DMS 273 (cell line): ENCODE data around the gene SEMA3G.

Source experiments
- DNase-seq: peaks from one replicate; lab custom pipeline; 2025; ENCODE audit not compliant: unreplicated experiment; lab: John Stamatoyannopoulos, UW

Gene SEMA3G

GRCh38 chr3:52444860-52445793, at the start of gene SEMA3G:
Gene SEMA3G, minus strand, starts transcription at chr3:52445103. Its CDS starts 76 bp downstream, at chr3:52445027.
- peak; percentile 84 for DNase-seq

GRCh38 chr3:52494445-52494844, 49.5 kb upstream of the SEMA3G start:
- peak; percentile 43 for DNase-seq

DNA sequence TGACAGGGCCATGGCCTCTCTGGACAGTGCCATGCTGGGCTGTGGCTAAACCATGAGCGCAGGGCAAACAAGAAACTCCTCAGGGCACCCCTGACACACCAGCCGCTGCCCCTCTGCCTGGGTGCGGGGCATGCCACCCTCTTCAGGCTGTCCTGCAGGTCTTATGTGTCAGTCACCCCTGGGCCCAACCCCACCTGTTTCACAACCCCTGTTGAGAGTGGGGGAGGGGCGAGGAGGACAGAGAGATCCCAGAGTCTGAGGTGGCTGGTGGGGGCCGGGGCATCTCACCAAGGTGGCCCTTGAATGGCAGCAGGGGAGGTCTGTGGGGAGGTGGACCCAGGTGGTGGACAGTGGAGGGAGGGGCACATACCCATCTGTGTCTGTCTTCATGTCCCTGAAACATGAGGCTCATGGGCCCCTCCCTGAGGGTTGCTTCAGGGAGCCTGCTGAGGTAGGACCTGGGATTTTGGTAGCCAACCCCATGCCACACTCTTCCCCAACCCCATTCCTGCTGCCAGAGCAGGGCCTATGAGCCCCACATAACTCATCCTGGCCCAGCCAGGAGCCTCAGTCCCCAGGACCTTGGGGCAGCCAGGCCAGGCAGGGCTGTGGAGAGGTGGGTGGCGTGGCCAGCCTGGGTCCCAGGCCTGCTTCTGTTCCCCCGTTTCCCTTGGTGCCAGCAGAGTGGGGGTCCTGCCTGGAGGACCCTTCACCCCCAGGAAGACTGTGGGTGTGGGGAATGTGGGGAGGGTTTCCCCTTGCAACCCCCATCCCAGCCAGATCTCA, 48.5 kb upstream of the SEMA3G start:
- peak; percentile 42 for DNase-seq

DNA sequence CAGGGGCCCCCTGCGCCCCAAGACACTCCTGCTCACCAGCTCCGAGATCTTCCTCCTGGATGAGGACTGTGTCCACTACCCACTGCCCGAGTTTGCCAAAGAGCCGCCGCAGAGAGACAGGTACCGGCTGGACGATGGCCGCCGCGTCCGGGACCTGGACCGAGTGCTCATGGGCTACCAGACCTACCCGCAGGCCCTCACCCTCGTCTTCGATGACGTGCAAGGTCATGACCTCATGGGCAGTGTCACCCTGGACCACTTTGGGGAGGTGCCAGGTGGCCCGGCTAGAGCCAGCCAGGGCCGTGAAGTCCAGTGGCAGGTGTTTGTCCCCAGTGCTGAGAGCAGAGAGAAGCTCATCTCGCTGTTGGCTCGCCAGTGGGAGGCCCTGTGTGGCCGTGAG, 47.2 kb upstream of the SEMA3G start:
- DNase-seq, result no peak

GRCh38 chr3:52490939-52491526, 46.1 kb upstream of the SEMA3G start:
- no peak for DNase-seq

DNA sequence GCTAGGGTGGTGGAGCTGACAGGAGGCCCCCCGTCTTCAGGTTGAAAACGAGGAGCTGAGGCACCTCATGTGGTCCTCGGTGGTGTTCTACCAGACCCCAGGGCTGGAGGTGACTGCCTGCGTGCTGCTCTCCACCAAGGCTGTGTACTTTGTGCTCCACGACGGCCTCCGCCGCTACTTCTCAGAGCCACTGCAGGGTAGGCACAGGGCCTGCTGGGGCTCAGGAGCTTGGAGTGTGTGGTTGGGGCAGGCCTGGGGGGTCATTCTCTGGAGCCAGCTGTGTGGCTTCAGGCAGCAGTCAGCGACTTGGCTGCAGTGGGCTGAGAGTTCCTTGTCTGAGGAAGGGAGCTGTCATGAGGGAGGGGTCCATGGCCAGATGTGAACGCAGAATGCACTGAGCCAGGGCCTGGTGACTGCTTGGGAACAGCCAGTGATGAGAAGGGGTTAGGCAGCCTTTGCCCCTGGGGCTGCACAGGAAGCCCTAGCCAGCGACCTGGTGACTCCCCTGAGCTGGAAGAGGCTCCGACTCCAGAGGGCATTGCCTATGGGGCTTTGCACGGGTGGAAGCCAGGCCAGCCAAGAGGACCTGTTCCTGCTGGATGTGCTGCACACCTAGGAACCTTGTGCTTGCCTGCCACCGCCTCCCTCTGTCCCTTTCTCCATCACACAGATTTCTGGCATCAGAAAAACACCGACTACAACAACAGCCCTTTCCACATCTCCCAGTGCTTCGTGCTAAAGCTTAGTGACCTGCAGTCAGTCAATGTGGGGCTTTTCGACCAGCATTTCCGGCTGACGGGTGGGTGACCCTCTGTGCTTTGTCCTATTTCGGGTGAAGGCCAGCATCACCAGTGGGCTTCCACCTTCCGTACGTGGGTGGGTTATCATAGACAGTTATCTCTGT, 45.4 kb upstream of the SEMA3G start:
- DNase-seq, result no peak

GRCh38 chr3:52489453-52489852, 44.5 kb upstream of the SEMA3G start:
- no peak for DNase-seq

DNA sequence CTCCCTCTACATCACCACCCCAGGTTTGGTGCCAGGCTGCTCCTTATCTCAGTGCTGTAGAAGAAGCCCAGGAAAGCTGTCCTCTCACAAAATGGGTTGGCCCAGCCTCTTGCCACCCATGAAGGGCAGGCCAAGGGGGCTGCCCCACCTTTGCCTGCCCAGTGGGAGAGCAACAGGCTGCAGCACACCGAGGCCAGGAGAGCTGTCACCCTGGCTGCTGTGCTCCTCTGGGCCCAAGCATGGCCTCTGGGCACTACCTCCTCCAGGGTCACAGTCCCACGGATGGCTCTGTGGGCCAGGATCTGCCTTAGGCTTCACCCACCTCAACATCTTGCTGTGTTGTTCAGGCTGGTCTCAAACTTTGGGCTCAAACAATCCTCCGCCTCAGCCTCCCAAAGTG, 43.8 kb upstream of the SEMA3G start:
- DNase-seq, result no peak

DNA sequence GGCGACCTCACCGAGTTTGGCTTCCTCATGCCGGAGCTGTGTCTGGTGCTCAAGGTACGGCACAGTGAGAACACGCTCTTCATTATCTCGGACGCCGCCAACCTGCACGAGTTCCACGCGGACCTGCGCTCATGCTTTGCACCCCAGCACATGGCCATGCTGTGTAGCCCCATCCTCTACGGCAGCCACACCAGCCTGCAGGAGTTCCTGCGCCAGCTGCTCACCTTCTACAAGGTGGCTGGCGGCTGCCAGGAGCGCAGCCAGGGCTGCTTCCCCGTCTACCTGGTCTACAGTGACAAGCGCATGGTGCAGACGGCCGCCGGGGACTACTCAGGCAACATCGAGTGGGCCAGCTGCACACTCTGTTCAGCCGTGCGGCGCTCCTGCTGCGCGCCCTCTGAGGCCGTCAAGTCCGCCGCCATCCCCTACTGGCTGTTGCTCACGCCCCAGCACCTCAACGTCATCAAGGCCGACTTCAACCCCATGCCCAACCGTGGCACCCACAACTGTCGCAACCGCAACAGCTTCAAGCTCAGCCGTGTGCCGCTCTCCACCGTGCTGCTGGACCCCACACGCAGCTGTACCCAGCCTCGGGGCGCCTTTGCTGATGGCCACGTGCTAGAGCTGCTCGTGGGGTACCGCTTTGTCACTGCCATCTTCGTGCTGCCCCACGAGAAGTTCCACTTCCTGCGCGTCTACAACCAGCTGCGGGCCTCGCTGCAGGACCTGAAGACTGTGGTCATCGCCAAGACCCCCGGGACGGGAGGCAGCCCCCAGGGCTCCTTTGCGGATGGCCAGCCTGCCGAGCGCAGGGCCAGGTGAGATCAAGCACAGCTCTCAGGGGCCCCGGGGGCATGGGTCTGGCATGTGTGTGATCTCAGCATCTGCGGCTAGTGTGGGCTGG, 43.1 kb upstream of the SEMA3G start:
- no peak for DNase-seq

GRCh38 chr3:52487050-52487787, 42.3 kb upstream of the SEMA3G start:
- no peak for DNase-seq

DNA sequence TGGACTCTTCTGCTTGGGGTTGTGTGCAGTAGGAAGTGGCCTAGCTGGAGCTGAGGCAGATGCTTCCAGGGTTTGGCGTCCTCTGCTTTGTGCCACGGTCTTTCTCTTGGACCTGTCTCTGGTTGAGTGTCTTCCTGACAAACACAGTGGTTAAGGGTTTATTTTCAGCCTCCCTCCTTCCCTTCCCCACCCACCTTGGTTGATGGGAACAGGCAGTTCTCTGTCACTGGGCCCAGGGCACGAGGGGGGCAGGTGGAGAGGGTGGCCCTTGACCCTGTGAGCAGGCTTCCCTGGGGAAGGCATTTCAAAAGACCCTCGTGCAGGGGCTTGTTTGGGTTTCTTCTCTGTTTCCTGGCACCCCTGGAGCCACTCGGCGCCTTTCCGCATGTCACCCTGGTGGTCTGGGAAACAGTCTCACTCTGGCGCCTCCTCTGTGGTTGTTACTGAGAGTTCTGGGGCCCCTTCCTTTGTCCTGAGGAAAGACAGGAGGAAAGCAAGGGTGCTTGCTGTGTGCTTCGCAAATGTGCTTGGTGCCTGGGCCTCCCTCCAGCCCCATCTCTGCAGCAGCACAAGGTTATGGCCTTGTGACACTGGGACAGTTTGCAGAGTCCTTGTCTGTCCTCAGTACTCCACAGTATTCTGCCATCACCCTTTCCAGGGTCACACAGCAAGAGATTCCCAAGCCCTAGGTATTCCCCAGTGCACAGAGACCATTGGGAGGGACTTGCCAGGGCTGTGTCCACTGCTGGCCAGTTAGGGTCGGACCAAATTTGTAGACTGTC, 40.0 kb upstream of the SEMA3G start:
- no peak for DNase-seq

DNA sequence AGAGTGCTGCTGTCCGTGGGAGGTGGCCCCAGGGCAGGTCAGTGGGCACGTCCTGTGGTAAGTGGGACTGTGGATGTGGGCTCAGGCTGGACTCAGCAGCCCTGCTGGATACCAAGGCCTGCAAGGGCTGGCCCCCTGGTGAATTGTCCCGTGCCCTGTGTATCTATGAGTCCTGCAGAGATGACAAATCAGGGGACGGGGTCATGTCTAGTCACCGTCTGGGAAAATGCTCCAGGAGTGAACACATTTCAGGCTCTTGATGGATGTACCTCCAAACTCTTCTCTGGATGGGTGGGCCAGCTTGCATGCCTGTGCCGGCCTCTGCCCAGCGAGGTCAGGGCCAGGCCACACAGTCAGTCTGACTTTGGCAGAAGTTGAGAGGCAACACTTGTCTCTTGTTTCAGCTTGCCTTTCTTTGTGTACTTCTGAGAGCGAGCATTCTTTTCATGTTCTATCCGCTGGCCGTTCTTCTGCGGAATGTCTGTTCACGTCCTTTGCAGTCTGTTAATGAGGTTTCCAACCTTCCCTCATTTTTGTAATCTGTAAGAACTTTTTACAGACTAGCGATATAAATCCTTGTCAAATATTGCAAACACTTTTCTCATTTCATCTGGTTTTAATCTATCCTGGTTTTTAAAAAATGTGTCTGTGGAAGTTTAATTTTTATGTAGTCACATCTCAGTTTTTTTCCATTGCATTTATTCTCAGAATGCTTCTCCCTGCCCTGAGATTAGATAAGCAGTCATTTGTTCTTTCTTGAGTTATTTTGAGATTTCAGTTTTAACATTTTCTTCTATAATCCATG, 38.9 kb upstream of the SEMA3G start:
- no peak for DNase-seq

GRCh38 chr3:52483081-52483480, 38.2 kb upstream of the SEMA3G start:
- DNase-seq, result no peak

GRCh38 chr3:52481819-52482521, 37.1 kb upstream of the SEMA3G start:
- peak; percentile 17 for DNase-seq

- peak; percentile 81 for DNase-seq
These were observed 36.1 kb upstream of the SEMA3G start for GRCh38 chr3:52480768-52481715.
